Skeletal muscle satellite cell (primary cell): ENCODE results near the gene VCL.

Experiments
- H3K27me3 ChIP-seq: 2 replicates; pipeline ENCODE4 v1.7.0; 2013; ENCODE audit warnings: low read length; ENCODE audit not compliant: control insufficient read depth, insufficient read depth
- H3K36me3 ChIP-seq: 2 replicates; pipeline ENCODE4 v1.7.0; 2013; ENCODE audit warnings: mild to moderate bottlenecking, control low read depth, low read length; ENCODE audit not compliant: insufficient read depth
- H3K4me1 ChIP-seq: 2 replicates; pipeline ENCODE4 v1.7.0; 2013; ENCODE audit warnings: low read length; ENCODE audit not compliant: control insufficient read depth, insufficient read depth
- H3K4me2 ChIP-seq: 2 replicates; pipeline ENCODE4 v1.7.0; 2013; ENCODE audit warnings: mild to moderate bottlenecking, low read length
- H3K4me3 ChIP-seq: 2 replicates; pipeline ENCODE4 v1.7.0; 2013; ENCODE audit warnings: low read length
- H3K9ac ChIP-seq: 2 replicates; pipeline ENCODE4 v1.7.0; 2013; ENCODE audit warnings: mild to moderate bottlenecking, low read depth, low read length, moderate library complexity
- H3K9me3 ChIP-seq: replicated peaks from 2 replicates; pipeline ENCODE4 v1.7.0; 2013; ENCODE audit warnings: mild to moderate bottlenecking, control low read depth, low read length

VCL gene

DNA sequence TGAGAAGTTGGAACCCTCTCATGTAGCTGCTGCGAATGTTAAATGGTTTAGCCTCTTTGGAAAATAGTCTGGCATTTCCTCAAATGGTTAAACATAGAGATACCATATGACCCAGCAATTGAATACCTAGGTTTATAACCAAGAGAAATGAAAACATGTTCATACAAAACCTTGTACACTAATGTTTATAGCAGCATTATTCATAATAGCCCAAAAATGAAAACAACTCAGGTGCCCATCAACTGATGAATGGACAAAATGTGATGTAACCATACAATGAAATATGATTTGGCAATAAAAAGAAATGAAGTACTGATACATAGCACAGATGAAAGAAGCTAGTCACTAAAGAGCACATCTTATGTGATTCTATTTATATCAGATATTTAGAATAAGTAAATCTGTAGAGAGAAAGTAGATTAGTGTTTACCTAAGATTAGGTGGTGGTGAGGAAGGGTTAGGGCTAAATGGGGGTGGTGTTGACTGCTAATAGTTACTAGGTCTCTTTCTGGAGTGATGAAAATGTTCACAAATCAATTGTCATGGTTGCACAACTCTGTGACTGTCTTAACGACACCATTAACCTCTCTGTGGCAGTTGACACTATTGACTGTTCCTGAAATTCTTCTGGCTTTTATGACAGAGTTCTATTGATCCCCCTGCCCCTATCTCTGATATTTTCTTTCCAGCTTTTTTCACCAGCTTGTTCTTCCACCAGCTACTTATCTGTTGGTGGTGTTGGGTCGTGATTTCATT, 35.2 kb downstream of the VCL start:
- Histone ChIP-seq H3K4me1 (peaks cover 22% of the 10 kb centered on the region), H3K36me3 (peaks cover 28% of the 10 kb centered on the region), H3K9ac (no peak overlapping the region), H3K4me2 (no peak overlapping the region), H3K27me3 (no peaks in the 10 kb centered on the region), H3K4me3 (no peak overlapping the region), H3K9me3 (no peaks in the 10 kb centered on the region)

DNA sequence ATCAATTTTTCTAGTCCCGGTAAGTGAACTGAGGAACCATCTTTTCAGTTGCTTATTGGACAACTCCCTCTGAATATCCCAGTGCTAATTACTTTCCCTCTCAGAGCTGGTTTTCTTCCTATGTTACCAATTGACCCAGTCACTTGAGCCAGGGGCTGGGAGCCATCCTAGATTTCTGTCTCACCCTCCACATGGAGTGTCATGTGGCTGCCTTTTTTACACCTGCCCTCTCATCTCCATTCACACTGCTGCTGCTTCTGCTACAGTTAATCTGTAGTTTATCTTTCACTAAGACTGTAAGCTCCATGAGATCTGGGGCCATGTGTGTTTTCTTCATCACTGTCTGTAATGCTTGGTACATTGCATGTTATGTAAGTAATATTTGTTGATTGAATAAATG, 35.8 kb downstream of the VCL start:
- H3K4me3 ChIP-seq, result no peak overlapping the region
- peaks cover 28% of the 10 kb centered on the region for H3K36me3 ChIP-seq
- no peak overlapping the region for H3K9ac ChIP-seq
- no peaks in the 10 kb centered on the region for H3K9me3 ChIP-seq
- H3K4me1 ChIP-seq, result peaks cover 28% of the 10 kb centered on the region
- no peak overlapping the region for H3K4me2 ChIP-seq
- H3K27me3 ChIP-seq, result no peaks in the 10 kb centered on the region

DNA sequence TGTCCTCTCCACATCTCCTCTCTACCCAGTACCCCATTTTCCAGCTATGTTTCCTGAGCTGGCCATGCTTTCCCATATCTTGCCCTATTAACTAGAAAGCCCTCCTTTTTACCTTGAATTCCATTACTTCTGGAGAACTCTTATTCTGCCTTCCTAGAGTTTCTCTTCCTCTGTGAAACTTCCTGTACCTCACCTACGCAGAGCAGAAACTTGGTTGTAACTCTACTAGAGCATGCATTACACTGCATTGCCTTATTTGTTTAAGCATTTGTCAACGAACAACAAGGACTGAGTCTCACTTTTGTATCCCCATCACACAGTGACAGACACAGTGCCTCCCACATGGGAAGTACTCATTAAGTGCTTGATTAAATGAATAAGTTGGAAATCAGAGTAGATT, 36.4 kb downstream of the VCL start:
- Histone ChIP-seq H3K4me1 (peaks cover 30% of the 10 kb centered on the region), H3K36me3 (peaks cover 28% of the 10 kb centered on the region)

DNA sequence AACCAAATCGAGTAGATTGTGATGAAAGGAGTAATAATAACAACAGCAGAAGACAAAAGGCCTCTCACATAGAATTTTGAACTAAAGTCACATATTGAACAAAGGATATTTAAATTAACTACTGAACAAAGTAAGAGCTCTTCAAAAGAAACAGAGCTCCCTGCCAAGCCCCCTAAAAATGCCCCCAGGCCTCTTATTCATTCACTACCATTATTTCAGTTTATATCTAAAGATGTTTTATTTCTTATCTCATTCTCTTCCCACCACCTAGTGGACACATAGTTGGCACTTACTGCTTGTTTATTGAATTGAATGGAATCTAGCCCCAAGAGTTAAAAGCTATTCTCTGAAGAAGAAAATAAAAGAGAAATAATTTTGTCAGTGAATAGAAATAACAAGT, 37.4 kb downstream of the VCL start:
- Histone ChIP-seq H3K27me3 (no peaks in the 10 kb centered on the region), H3K36me3 (peaks cover 22% of the 10 kb centered on the region), H3K4me3 (no peak overlapping the region), H3K4me2 (no peak overlapping the region), H3K9me3 (no peaks in the 10 kb centered on the region), H3K4me1 (peaks cover 30% of the 10 kb centered on the region), H3K9ac (no peak overlapping the region)

More for the DNA sequence above, 36.4 kb downstream of the VCL start:
- Histone ChIP-seq H3K27me3 (no peaks in the 10 kb centered on the region), H3K9ac (no peak overlapping the region), H3K4me3 (no peak overlapping the region), H3K9me3 (no peaks in the 10 kb centered on the region), H3K4me2 (no peak overlapping the region)

DNA sequence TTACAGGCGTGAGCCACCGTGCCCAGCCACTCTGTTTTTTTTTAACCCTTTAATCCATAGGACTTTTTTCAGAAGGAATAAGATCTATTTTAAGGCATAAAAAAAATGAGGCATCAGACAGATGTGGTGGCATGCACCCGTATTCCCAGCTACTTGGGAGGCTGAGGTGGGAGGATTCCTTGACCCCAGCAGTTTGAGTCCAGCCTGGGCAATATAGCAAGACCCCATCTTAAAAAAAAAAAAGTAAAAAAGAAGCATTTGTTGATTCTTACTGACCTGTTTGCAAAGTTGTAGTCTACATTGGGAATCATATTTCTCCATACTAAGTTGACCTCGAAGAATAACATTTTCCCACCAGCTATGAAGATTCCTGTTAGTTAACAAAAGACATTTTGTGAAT, 38.6 kb downstream of the VCL start:
- no peak overlapping the region for H3K9ac ChIP-seq
- no peaks in the 10 kb centered on the region for H3K9me3 ChIP-seq
- H3K27me3 ChIP-seq, result no peaks in the 10 kb centered on the region
- H3K4me1 ChIP-seq, result peaks cover 23% of the 10 kb centered on the region
- H3K36me3 ChIP-seq, result peaks cover 14% of the 10 kb centered on the region
- H3K4me2 ChIP-seq, result no peak overlapping the region
- no peak overlapping the region for H3K4me3 ChIP-seq

DNA sequence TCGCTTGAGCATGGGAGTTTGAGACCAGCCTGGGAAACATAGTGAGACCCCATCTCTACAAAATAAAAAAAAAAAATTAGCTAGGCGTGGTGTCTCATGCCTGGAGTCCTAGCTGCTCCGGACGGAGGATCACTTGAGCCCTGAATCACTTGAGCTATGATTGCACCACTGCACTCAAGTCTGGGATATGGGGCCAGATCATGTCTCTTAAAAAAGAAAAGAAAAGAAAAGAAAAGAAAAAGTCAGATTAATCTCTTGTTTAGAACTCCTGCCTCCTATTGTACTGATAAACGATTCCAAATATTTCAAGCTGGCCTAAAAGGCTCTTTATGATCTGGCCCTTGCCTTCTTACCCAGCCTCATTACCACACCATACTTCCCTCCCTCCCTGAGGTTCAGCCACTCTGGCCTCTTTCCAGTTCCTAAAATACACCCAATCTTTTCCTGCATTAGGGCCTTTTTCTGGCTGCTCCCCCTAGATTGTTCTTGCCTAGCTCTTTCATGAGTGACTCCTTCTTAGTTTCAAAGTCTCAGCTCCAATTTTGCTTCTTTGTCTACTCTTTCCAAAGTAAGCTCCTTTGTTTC, 41.7 kb downstream of the VCL start:
- no peaks in the 10 kb centered on the region for H3K27me3 ChIP-seq
- H3K36me3 ChIP-seq, result peaks cover 21% of the 10 kb centered on the region
- H3K4me2 ChIP-seq, result peak overlapping the region; percentile 27
- H3K9ac ChIP-seq, result peak overlapping the region; percentile 50
- no peaks in the 10 kb centered on the region for H3K9me3 ChIP-seq
- H3K4me3 ChIP-seq, result no peak overlapping the region
- H3K4me1 ChIP-seq, result peaks cover 20% of the 10 kb centered on the region

DNA sequence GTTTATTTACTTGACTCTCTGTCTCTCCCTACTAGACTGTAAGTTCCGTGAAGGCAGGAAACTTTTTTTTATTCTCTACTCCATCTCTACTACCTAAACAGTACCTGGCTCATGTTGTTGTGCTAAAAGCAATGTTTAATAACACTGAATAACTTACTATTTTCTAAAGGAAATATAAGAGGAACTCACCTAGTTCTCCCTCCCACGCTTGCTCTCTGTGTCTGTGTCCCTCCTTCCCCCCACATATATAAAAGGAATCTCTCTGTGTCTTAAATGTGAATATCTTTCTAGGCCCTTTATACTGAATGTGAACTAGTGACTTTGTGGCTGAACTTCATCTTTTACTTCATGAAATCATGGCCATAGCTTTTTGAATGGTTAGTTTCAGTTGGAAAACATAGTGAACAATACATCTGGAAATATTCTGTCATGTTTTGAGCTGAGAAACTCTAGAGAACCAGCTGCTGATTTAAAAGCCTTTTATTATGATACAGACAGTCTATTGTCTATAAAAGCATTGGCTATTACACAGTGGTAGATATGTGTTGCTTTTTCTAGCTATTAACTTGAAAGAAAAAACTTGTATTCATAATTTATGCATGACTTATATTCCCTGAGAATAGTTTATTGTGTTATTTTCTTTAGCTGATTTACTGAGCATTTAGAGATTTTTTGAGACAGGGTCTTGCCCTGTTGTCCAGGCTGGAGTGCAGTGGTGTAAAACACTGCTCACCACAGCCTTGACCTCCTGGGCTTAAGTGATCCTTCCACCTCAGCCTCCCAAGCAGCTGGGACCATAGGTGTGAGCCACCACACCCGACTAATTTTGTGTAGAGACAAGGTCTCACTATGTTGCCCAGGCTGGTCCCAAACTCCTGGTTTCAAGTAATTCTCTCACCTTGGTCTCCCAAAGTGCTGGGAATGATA, 42.5 kb downstream of the VCL start:
- peaks cover 24% of the 10 kb centered on the region for H3K36me3 ChIP-seq
- peak overlapping the region; percentile 27 for H3K4me2 ChIP-seq
- no peak overlapping the region for H3K4me3 ChIP-seq
- H3K9ac ChIP-seq, result no peak overlapping the region
- no peaks in the 10 kb centered on the region for H3K27me3 ChIP-seq
- H3K9me3 ChIP-seq, result no peaks in the 10 kb centered on the region
- H3K4me1 ChIP-seq, result peaks cover 20% of the 10 kb centered on the region

DNA sequence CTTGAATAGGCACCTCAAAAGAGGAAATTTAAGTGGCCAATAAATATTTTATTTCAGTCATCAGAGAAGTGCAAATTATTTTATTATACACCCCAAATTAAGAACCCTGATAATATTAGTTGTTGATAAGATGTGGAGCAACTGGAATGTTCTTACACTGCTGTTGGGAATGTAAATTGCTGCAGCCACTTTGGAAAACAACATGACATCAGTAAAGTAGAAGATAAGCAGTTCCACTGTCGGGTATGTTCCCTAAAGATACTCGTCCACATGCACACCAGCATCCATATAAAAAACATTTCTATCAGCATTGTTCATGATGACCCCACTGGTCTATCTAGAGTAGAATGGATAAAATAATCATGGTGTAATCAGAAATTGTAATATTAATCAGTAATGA, 46.5 kb downstream of the VCL start:
- Histone ChIP-seq H3K9ac (no peak overlapping the region), H3K27me3 (no peaks in the 10 kb centered on the region), H3K4me2 (no peak overlapping the region), H3K9me3 (no peaks in the 10 kb centered on the region), H3K4me1 (peaks cover 38% of the 10 kb centered on the region), H3K36me3 (peaks cover 29% of the 10 kb centered on the region), H3K4me3 (no peak overlapping the region)

DNA sequence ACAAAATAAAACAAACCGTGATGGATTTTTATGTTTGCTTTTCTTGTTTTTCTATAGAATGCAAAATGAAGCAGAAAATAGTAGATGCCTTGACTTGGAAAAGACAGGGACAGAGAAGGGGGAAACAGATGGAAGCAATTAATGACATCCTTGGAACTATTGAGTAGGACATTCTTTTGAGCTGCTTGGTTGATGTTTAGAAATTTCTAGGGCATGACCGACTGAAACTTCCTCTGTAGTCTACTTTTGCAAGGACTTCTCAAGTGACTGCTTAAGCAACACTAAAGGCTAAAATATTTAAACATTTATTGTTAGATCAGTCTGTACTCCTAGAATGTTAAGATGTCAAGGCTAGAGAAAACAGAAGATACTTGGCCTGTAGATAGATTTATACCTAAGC, 49.4 kb downstream of the VCL start:
- no peaks in the 10 kb centered on the region for H3K27me3 ChIP-seq
- peak overlapping the region; percentile 68 for H3K9ac ChIP-seq
- H3K36me3 ChIP-seq, result peaks cover 29% of the 10 kb centered on the region
- no peaks in the 10 kb centered on the region for H3K9me3 ChIP-seq
- H3K4me2 ChIP-seq, result peak overlapping the region; percentile 76
- peak overlapping the region; percentile 35 for H3K4me3 ChIP-seq
- peaks cover 39% of the 10 kb centered on the region for H3K4me1 ChIP-seq

DNA sequence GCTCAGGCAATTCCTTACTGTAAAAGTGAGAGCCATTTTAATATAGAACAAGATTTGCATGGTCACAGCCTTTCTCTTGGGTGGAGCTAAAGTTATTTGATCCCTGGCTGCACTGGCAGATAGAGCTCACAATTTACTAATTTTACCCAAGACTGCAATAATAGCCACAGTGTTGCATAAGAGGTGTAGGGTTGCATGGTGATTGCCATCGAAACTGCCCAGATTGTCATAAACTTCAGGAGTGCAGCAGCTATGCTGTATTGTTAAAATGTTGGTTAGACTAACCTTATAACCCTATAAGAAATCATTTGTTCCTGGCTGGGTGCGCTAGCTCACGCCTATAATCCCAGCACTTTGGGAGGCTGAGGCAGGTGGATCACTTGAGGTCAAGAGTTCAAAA, 50.0 kb downstream of the VCL start:
- Histone ChIP-seq H3K4me3 (peak overlapping the region; percentile 35), H3K9ac (peak overlapping the region; percentile 68), H3K4me2 (peak overlapping the region; percentile 76), H3K36me3 (peaks cover 29% of the 10 kb centered on the region), H3K9me3 (no peaks in the 10 kb centered on the region), H3K4me1 (peaks cover 39% of the 10 kb centered on the region), H3K27me3 (no peaks in the 10 kb centered on the region)

DNA sequence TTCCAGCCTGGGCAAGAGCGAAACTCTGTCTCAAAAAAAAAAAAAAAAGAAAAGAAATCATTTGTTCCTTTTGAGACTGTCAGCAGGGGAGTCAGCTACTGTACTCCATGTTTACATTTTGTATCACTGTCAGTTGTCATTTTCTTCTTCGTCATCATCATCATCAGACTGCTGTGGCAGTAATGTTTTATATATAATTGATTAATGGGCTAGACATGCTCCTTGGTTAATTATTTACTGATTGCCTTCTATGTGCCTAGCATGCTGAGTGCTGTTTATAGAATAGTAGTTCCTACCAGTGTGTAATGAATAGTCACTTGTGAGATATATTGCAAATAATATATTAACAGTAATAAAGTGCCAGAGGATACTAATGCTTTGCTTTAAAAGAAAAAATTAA, 50.5 kb downstream of the VCL start:
- peak overlapping the region; percentile 76 for H3K4me2 ChIP-seq
- H3K9ac ChIP-seq, result no peak overlapping the region
- H3K36me3 ChIP-seq, result peaks cover 26% of the 10 kb centered on the region
- no peaks in the 10 kb centered on the region for H3K27me3 ChIP-seq
- H3K4me1 ChIP-seq, result peaks cover 39% of the 10 kb centered on the region
- H3K4me3 ChIP-seq, result no peak overlapping the region
- H3K9me3 ChIP-seq, result no peaks in the 10 kb centered on the region
